Measurements from ENCODE around the gene ADIPOR1. TPM values are rescaled to one million over a fixed set of nuclear protein-coding genes. Genes with fewer than 3 reads are reported as not detected.
"Not testable (repeated sequence)": the region's sequence is repeated elsewhere in the genome, so short reads cannot be mapped to it uniquely, and the experiment has no call there.

ADIPOR1 gene, protein sequence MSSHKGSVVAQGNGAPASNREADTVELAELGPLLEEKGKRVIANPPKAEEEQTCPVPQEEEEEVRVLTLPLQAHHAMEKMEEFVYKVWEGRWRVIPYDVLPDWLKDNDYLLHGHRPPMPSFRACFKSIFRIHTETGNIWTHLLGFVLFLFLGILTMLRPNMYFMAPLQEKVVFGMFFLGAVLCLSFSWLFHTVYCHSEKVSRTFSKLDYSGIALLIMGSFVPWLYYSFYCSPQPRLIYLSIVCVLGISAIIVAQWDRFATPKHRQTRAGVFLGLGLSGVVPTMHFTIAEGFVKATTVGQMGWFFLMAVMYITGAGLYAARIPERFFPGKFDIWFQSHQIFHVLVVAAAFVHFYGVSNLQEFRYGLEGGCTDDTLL
- total RNA-seq, result 88.1 TPM
- long read RNA-seq, transcript ADIPOR1-201 (8 exons, 2,177 nt), result major isoform, 193 of 259 reads
- long read RNA-seq, transcript ADIPOR1-205 (3 exons, 2,109 nt), result minor isoform, 7 of 259 reads
- long read RNA-seq, partial matches to known transcripts, result 16 of 259 reads
- long read RNA-seq, other reads (novel, unspliced or antisense), result 43 of 259 reads

GRCh38 chr1:202957733-202958543 lies at the start of gene ADIPOR1:
TSS of gene ADIPOR1 (minus strand) at chr1:202958312. CDS start at chr1:202951070, 7,242 bp downstream.
- ATAC-seq (peak; percentile 98), DNase-seq (peak; percentile 95)
- intact Hi-C loops (cut with micrococcal nuclease), result no loop called here

DNA sequence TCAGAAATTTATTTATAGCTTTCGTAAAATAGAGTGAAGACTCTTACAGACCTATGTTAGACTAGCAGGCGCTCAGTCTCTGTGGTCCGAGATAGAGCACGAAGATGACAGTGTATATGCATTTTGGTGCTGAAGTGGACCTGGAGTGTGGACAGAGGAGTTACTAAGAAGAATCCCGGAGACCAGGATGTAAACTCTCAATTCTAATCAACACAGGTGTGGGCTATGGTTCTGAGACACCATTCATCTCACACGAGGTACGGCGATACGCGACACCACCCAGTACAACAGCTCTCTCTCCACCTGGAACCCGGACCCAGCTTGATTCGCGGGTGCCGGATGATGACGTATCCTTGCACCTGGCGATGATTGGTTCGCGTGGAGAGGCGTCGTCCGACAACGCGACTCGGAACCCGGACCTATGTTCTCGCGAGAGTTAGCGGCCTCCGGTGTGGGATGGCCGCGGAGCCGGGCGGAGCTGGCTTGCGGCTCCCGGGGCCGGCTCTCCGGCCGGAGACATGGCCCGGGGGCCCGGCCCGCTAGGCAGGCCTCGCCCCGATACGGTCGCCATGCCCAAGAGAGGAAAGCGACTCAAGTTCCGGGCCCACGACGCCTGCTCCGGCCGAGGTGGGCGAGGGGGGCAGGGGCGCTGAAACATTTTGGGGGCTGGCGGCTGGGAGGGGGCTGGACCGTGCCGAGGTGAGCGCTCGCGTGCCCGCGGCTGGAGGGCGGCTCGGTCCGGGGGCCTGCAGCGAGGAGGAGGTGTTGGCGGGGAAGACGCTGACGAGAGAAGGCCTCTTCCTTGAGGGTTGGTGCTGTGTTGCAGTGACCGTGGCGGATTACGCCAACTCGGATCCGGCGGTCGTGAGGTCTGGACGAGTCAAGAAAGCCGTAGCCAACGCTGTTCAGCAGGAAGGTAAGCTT lies 49.1 kb upstream of the ADIPOR1 start, which contains the start of gene TMEM183A:
TMEM183A (plus strand) TSS at position 427 of the 924 bp plus-strand sequence; CDS start at position 519, 92 bp downstream.
- ATAC-seq (peak; percentile 99), DNase-seq (peak; percentile 96)
- intact Hi-C loops (cut with micrococcal nuclease), result no loop called here

DNA sequence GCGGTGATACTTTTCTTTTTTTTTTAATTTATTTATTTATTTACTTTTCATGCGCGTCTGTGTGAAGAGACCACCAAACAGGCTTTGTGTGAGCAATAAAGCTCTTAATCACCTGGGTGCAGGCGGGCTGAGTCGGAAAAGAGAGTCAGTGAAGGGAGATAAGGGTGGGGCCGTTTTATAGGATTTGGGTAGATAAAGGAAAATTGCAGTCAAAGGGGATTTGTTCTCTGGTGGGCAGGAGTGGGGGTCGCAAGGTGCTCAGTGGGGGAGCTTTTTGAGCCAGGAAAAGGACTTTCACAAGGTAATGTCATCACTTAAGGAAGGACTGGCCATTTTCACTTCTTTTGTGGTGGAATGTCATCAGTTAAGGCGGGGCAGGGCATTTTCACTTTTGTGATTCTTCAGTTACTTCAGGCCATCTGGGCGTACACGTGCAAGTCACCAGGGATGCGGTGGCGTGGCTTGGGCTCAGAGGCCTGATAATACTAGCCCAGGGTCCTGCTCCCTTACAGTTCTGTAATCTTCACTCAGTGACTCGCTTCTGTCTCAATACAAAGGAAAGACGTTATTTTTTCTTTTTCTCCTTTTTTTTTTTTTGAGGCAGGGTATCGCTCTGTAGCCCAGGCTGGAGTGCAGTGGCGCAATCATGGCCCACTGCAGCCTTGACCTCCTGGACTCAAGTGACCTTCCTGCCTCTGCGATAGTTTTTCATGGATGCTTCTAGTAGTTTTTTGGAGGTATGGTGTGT lies 47.5 kb upstream of the ADIPOR1 start:
- ATAC-seq; intact Hi-C loops (cut with micrococcal nuclease); DNase-seq: not testable (repeated sequence)

DNA sequence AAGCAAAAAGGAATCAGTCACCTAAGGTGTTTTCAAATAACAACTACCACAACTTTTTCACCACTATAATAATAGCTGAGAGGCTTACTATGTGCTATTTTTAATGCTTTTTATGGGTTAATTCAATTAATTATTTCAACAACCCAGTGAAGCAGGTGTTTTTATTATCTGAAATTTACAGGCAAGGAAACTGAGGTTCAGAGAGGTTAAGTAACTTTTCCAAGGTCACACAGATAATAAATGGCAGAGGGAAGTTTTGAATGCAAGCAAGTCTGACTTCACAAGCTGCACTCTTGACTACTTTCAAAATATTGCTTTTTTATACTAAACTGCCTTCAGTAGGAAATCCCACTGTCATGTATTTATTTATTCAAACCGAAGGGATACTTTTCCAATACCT lies 44.8 kb upstream of the ADIPOR1 start:
- DNase-seq, result no peak
- ATAC-seq, result no peak
- intact Hi-C loops (cut with micrococcal nuclease), result no loop called here

DNA sequence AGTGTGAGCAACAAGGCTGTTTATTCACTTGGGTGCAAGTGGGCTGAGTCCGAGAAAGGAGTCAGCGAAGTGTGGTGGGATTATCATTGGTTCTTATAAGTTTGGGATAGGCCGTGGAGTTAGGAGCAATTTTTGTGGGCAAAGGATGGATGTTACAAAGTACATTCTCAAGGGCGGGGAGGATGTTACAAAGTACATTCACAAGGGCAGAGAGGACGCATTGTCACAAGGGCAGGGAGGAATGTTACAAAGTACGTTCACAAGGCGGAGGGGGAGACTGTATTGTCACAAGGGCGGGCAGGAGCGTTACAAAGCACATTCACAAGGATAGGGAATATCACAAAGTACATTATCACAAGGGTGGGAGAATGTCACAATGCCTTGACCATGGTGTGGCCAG lies 43.9 kb upstream of the ADIPOR1 start:
- ATAC-seq (no peak), DNase-seq (no peak)
- intact Hi-C loops (cut with micrococcal nuclease), result no loop called here

GRCh38 chr1:203000217-203000944 lies 42.3 kb upstream of the ADIPOR1 start:
- intact Hi-C loops (cut with micrococcal nuclease), result no loop called here
- DNase-seq, result no peak
- no peak for ATAC-seq

GRCh38 chr1:202998836-202999750 lies 41.0 kb upstream of the ADIPOR1 start:
- intact Hi-C loops (cut with micrococcal nuclease), result loop anchor here (5.0 to 10.0 kb wide), 2 partner anchors 72 to 244 kb away; partner anchors contain the start of gene KLHL12
- no peak for ATAC-seq
- DNase-seq, result no peak

DNA sequence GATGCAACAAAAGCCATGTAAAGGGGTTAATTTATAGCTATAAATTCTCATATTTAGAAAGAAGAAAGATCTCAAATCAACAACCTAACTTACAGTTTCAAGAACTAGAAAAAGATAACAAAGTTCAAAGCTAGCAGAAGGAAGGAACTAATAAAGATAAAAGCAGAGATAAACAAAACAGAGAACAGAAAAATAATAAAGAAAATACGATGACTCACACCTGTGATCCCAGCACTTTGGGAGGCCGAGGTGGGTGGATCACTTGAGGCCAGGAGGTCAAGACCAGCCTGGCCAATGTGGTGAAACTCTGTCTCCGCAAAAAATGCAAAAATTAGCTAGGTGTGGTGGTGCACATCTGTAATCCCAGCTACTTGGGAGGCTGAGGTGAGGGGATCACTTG lies 36.6 kb upstream of the ADIPOR1 start:
- intact Hi-C loops (cut with micrococcal nuclease), result loop anchor here (5.0 to 10.0 kb wide), 2 partner anchors 67 to 240 kb away; partner anchors contain the start of gene KLHL12
- DNase-seq, result no peak
- ATAC-seq, result no peak

DNA sequence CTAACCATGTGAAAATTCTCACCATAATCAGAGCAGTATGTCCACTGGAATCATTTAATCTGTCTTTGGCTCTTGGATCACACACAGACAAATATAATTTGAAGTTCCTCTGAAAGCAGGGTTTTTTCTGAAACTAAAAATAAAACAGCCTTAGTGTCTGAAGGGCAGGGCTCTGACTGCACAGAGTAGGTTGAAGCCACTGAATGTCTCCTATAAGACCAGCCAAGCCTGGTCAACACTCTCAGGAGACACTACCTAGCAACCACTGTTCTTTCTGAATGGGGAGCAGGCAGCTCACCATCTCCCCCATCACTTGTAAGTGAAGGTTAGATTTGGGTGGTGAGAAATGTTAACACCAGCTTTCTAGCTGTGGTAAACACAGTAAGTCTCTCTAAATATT lies 33.0 kb upstream of the ADIPOR1 start:
- DNase-seq (no peak), ATAC-seq (no peak)
- intact Hi-C loops (cut with micrococcal nuclease), result loop anchor here (10.0 kb wide), 1 partner anchor 236 kb away; no protein-coding TSS in a partner anchor

DNA sequence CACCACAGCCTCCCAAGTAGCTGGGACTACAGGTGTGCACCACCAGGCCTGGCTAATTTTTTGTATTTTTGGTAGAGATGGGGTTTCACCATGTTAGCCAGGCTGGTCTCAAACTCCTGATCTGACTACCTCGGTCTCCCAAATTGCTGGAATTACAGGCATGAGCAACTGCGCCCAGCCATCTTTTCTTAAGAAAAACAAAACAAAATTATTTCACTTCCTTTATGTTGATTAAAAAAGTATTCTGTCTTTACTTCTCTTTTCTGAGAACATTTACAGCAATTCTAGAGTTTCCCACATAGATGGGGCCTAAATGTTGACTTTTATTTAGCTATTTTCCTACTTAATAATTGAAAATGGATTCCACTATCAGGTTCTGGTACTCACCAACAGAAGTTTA lies 31.8 kb upstream of the ADIPOR1 start:
- intact Hi-C loops (cut with micrococcal nuclease), result loop anchor here (10.0 kb wide), 1 partner anchor 235 kb away; no protein-coding TSS in a partner anchor
- DNase-seq (no peak), ATAC-seq (no peak)

- intact Hi-C loops (cut with micrococcal nuclease), result no loop called here
- ATAC-seq, result no peak
- DNase-seq, result no peak
Measured at GRCh38 chr1:202987922-202988583, 29.9 kb upstream of the ADIPOR1 start.

DNA sequence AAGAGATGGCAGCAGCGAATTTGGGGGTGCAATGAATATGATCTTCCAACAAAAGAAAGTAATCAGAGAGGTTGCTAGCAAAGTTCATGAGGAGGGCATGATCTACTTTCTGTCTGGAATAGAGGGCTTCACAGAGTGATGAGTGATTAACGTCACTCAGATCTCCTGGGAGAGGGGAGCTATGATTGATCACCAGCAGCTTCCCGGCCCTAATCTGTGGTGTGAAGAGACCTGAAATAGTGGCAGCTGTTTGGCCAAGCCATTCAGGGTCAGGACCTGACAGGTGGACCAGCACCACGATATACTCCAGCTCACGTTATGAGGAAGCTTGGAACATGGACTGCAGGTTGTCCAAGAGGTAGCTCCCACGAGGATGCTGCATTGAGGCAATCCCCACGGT lies 29.1 kb upstream of the ADIPOR1 start:
- DNase-seq (no peak), ATAC-seq (no peak)
- intact Hi-C loops (cut with micrococcal nuclease), result no loop called here

DNA sequence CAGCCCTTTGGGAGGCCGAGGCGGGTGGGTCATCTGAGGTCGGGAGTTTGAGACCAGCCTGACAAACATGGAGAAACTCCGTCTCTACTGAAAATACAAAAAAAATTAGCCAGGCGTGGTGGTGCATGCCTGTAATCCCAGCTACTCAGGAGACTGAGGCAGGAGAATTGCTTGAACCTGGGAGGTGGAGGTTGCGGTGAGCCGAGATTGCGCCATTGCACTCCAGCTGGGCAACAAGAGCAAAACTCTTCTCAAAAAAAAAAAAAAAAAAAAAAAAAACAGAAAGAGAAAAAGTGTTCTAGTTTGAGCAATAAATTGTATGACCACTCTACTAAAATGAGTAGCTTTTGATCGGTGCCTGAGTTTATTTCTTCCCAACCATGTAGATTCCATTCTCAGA lies 28.0 kb upstream of the ADIPOR1 start:
- intact Hi-C loops (cut with micrococcal nuclease); DNase-seq; ATAC-seq: not testable (repeated sequence)

GRCh38 chr1:202982715-202983430 lies 24.8 kb upstream of the ADIPOR1 start:
- DNase-seq (no peak), ATAC-seq (no peak)
- intact Hi-C loops (cut with micrococcal nuclease), result no loop called here

GRCh38 chr1:202981939-202982338 lies 23.8 kb upstream of the ADIPOR1 start:
- no peak for DNase-seq
- no peak for ATAC-seq
- intact Hi-C loops (cut with micrococcal nuclease), result no loop called here

All from left ventricle myocardium superior (tissue), 1 donor.